Nucleus accumbens (tissue), 56 donors: Measurements from ENCODE around the gene SLC39A2.
A peak's percentile ranks its signal among the peaks of the same experiment; 100 is the strongest.

Experiments
- DNase-seq, 56 donors: peaks; one replicate each; lab custom pipeline; 2025; lab: John Stamatoyannopoulos, UW

The SLC39A2 gene

GRCh38 chr14:21041676-21042433 is 42.8 kb downstream of the SLC39A2 start, which contains the start of gene RNASE7:
TSS of gene RNASE7 (plus strand) at chr14:21042362. CDS start at chr14:21042993, 631 bp downstream.
- DNase-seq = peak in 3 of 56 donors; percentile 13 to 59 (median 52)

GRCh38 chr14:21042918-21043317 is 43.8 kb downstream of the SLC39A2 start:
- DNase-seq = peak in 46 of 56 donors; percentile 12 to 79 (median 49)

GRCh38 chr14:21043387-21043973 is 44.4 kb downstream of the SLC39A2 start:
- DNase-seq = no peak

- no peak for DNase-seq
Measured at GRCh38 chr14:21043974-21044618, 45.0 kb downstream of the SLC39A2 start.

GRCh38 chr14:21047378-21047781 is 48.3 kb downstream of the SLC39A2 start:
- no peak for DNase-seq

- DNase-seq = no peak
Measured at GRCh38 chr14:21048638-21049037, 49.5 kb downstream of the SLC39A2 start.

GRCh38 chr14:21049271-21049673 is 50.2 kb downstream of the SLC39A2 start:
- no peak for DNase-seq

- no peak for DNase-seq
Measured at GRCh38 chr14:21050597-21050996, 51.5 kb downstream of the SLC39A2 start.
